Measurements from ENCODE around the gene CFAP53. TPM values are rescaled to one million over a fixed set of nuclear protein-coding genes. Genes with fewer than 3 reads are reported as not detected.

Gene CFAP53
- polyA plus RNA-seq, 1 donor, result 0.32 TPM

DNA sequence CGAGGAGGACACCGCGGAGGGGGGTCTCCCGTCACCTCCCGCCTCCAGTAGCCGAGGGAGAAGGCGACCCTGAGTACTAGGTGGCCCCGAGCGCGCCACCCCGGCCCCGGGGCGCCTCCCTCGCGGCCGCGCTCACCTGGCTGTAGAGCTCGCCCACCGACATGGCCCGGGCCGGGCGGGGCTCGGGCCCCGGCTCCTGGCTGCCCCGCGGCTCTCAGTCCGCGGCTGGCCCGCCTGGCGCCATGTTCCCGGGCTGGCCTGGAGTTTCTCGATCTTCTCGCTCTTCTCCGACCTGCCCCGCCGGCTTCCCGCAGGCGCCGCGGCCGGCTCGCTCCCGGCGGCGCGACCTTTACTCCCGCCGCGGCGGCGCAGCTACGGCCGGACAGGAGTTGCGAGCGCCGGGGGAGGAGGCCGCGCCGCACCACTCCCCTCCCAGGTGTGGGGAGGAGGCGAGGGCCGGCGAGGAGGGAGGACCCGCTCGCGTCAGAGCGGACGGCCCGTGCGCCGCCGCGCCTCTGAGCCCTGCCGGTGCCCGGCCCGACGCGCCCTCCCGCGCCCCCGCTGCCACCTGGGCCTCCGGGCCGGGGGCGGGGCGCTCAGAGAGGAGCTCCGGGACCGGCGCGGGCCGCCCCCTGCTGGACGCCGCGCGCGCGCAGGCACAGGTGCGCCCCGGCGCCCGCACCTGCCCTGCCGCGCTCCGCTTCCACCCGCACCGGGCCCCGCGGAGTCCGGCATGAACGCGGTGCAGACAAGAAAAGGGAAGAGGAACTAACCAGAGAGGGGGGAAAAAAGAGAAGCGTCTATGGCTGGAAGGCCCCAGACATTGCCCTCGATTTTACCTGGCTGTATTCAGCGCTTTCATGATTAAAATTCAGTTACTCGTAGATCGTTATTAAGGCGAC is 71.4 kb downstream of the CFAP53 start, which contains the start of gene MYO5B:
Gene MYO5B (minus strand): TSS at position 517 of the 902 bp plus-strand sequence. CDS start 354 bp downstream, at position 163.
- no peak for DNase-seq (ENCODE audit: low read depth)

DNA sequence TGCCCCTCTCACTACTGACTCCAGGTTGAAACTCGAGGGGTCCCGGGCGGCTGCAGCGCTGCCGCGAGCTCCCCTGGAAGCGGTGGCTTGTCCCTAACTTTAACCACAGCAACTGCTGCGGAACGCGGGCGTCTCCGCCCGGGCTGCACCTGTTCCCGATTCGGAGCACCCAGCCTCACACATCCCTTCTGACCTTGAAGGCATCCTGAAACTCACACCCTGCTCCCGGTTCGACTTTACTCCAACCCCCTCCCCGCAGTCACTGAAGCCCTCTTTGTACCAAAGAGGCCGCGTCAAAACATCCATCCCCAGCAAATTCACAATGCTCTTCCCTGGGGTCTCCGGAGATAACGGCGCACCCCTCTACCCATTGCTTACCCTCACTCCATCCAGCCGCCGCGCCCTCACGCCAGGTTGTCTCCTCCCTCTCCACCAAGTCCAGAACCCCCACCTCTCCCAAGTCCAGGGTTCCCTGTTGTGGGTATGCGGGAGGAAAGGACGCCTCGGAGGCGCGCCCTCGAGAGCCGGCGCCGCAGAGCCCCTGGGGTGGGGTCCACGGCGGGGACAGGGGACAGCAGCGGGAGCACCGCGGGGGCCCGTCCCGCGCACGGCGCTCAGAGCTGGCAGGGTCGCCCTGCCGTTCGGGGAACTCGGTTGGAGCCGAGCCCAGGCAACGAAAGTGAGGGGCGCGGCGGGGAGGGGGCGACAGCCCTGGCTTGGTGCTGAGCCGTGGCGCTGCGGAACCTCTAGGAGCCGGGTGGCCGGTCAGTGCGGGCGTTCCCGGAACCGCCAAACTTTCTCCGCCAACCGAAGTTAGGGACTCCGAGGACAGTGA is 72.3 kb downstream of the CFAP53 start:
- DNase-seq (ENCODE audit: low read depth), result no peak

DNA sequence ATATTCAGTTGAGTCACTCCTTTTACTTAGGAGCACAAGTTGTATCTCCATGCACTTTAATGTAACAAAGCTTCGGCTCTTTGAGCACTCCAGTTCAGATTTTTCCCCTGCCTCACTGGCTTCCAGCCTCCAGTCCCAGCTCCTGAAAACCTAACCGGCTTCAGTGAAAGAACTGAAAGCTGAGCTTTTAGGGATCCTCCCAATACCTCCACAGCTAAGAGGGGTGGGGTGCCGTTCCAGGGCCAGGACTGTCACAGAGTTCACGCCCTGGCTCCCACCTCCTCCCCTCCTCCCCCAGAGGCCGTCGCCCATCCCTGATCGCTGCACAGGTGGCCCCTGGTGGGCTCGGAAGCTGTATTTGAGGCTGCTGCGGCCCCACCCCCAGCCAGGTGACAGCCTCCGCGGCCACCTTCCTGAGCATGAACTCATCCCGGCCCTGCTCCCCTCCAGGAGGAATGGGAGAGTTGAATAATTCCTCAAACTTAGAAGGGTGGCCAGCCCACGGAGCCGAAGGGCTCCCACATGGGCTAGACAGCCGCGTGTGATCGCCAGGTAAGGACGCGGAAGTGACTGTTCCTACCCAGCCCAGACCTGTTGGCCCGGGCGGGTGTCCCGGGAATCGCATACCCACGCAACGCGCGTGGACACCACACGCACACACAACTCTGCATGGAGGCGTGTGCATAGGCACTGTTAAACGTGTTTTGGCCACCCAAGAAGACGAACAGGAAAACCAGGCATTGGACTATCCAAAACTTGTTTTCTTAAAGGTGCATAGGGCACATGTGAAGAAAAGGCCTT is 73.1 kb downstream of the CFAP53 start:
- DNase-seq (ENCODE audit: low read depth), result no peak

DNA sequence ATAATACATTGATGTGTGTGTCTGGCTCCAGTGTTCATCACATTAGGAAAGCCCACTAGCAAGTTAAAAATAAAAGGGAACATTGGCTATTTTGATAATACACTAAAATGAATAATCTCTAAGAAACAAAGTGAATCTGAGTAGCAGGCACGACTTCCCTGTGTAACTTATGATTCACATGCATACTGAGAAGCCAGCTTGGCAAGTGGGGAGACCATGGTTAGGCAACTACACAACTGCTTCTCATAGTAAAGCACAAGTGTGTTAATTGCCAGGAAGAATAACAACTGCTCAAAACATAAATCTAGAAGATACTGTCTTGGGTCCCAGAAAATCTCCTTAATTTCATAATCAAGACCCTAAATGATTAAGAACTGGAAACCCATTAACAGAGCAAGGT is 75.4 kb downstream of the CFAP53 start:
- no peak for DNase-seq (ENCODE audit: low read depth)

DNA sequence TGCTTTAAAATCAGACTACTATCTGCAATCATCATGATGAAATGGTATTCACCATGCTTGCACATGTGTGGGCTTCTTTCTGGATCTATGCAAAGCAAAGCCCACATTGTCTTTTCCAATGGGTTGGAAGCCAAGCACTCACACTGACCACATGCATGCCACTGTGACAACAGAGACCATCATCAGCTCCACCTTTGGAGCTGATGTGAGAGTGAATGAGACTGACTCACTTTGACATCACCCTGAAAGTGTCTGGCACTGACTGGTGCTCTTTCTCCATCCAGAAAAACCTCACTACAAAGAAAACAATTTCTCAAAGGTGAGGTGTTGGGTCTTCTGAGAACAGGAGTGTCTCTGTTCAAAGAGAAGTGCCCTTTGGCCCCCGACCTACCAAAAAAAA is 76.1 kb downstream of the CFAP53 start:
- DNase-seq (ENCODE audit: low read depth), result no peak

DNA sequence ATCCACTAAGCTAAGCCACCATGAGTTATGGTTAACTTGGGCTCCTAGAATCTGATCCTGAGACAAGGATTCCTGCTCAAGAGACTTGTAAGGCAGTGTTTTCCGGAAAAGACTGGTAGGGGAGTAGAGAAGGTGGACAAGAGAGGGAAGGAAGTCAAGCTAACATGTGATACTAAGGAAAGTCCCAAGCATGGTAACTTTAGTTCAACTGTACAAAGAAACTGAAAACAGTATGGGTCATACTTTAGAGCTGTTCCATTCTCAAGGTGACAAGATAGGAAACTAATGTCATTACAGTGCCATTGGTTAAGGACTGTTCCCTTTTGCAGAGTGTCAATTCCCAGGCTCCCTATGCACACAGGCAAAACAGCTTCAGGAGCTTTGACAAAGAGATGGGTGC is 77.1 kb downstream of the CFAP53 start:
- DNase-seq (ENCODE audit: low read depth), result no peak

DNA sequence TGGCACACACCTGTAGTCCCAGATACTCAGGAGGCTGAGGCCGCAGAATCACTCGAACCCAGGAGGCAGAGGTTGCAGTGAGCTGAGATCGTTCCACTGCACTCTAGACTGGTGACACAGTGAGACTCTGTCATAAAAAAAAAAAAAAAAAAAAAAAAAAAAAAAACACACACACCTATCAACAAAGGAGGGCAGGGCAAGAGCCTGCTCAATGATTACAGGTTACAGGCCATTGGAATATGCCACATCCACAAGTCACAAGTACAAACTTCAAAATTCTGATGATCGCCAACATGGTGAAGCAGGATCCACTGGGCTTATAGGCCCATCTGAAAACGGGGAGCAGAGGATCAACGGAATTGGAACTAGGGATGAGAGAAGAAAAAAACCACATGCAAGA is 77.6 kb downstream of the CFAP53 start:
- no peak for DNase-seq (ENCODE audit: low read depth)

DNA sequence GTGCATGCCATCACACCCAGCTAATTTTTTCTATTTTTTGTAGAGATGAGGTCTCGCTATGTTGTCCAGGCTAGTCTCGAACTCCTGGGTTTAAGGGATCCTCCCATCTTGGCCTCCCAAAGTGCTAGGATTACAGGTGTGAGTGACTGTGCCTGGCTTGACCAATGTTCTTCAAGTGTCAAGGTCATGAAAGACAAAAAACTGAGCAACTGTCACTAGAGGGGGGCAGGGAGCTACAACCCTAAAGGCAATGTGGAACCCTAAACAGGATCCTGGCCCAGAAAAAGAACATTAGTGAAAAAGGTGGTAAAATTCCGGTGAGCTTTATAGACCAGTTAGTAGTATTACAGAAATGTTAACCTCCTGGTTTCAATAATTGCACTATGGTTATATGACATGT is 78.6 kb downstream of the CFAP53 start:
- no peak for DNase-seq (ENCODE audit: low read depth)

DNA sequence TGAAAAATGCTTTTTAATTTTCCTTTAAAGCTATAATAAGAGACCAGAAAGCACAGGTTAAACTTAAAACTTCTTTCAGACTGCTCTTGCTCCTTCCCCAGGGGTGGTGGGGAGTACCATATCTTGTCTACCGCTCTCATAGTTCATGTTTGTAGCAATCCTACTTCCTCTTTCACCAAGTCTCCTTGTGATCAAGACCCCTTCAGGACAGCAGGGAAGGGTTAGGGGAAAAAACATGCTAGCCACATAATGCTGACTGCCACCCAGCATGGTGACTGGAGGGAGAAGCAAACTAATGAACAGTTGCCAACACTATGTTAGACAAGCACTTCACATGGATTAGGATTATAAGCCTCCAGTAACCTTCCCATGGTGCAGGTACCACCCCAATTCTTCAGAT is 79.9 kb downstream of the CFAP53 start:
- DNase-seq (ENCODE audit: low read depth), result no peak

DNA sequence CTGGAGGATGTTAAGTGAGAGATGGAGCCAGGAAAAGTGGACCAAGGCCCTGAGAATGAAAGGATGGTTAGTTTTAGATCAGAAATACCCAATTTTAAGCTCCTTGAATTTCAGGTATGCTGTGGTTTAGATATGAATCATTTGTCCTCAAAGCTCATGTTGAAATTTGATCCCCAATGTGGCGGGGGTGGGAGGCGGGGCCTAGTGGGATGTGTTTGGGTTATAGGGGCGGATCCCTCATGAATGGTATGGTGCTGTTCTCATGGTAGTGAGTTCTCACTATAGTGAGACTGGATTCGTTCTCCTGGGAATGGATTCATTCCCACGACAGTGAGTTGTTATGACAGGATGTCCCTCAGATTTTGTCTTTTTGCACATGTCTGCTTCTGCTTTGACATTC is 82.7 kb downstream of the CFAP53 start:
- no peak for DNase-seq (ENCODE audit: low read depth)

DNA sequence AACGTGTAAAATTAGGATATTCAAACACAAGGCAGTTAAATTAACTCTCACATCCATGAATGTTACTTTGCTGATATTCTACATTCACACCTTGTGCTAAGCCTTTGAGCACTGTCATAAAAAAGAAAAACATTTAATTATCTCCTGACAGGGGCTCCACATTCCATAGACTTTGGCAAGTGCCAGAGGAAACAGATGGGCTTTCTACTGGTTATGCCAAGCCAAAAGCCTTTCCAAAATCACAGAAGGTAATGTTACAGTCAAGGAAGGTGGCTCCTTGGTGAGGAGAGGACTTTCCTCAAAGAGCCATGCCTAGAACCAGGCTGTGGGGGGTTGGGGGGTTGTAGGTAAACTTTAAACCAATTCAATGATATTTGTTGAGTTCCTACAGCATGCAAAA is 83.8 kb downstream of the CFAP53 start:
- no peak for DNase-seq (ENCODE audit: low read depth)

DNA sequence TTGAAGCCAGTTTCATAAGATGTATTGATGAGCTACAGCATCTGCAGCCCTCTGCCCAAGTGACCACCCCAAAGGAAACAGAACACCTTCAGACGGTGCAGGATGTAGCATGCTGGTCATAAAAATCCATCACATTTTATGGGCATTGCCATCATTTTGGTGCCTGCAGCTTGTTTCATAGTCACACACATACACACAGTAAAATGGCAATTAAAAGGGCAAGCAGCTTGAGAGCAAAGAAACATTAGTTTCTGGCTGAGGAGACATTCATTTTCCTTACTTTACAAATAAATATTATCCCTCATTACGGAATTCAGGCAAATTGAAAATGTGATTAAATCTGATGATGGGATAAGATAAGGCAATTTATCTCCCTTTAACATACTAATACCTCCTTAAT is 84.7 kb downstream of the CFAP53 start:
- no peak for DNase-seq (ENCODE audit: low read depth)

DNA sequence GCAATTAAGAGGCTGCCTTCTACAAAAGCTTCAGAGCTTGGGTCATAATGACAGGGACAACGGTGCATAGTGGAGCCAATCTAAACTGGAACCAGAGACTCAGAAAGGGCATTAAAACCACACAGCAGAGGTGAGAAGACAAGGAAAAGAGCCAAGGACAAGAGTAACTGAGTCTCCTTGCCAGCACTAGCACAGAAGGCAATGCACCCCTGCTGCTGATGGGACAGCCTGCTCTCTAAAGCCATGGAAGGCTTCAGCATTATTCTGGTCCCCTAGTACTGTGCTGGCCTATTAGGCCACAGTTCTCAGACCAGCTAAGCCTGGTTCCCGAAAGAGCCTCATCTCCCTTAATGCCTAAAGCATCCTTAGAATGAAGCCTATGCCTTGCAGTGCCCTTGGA is 86.8 kb downstream of the CFAP53 start:
- DNase-seq (ENCODE audit: low read depth), result no peak

DNA sequence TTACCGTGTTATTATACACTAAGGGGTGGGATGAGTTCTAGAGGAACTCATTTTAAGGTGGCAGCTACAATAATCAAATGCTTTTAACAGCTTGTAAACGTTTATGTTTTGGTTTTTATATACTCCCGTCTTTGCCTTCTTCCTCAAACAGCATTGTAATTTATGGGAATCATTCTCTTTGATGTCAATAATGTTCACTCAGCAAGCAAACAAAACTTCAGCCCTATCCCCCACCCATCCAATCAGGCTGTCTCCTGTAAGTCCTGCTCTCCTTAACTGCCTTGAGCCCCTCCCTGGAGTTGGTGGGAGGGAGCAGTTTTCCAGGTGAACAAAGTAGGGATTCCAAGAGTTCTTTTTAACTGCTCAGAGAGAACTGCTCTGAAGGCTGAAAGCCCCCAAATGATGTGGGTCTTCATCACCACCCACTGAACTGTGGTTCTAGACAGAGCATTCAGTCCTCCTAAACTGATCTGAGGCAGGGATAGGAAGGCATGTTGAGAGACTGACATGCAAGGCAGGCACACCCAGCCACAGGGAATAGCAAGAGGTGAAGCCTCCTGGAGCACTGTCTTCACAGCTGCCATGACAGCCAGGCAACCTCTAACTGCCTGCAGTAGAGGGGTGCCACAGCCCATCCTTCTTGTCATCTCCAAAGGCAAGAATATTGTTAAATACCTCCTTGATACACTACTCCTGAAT is 88.9 kb downstream of the CFAP53 start:
- DNase-seq (ENCODE audit: low read depth), result no peak

Other genes with a start within 250 kb of the CFAP53 start
- 1.6 TPM for gene MYO5B, start 71.3 kb downstream of the CFAP53 start, polyA plus RNA-seq (ENCODE audit: insufficient read length)
- 40.5 TPM for gene MBD1, start 15.0 kb upstream of the CFAP53 start, polyA plus RNA-seq (ENCODE audit: insufficient read length)
- gene CXXC1, start 21.2 kb upstream of the CFAP53 start, polyA plus RNA-seq (ENCODE audit: insufficient read length), result 31.3 TPM
- 2.6 TPM for gene SKA1, start 108.6 kb upstream of the CFAP53 start, polyA plus RNA-seq (ENCODE audit: insufficient read length)